Measurements from ENCODE around the gene CALN1.

DNA sequence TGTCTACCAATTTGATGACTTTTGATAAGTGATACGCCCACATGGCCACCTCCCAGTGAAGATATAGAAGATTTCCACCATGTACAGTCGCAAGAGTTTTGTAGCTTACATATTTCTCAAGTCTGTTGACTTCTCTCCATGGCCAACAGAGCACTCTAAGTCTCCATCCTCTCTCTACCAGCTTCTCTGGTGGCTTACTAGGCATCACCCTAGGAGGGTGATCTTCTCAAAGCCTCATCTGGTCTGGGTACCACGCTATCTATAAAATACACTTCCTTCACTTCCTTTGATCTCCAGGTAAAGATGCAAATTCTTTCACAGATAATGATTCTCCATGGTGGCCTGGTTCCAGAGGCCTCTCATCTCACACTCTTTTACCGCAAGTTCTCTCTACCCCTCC, 49.9 kb downstream of the CALN1 start:
- TF ChIP-seq, protein P1, sequence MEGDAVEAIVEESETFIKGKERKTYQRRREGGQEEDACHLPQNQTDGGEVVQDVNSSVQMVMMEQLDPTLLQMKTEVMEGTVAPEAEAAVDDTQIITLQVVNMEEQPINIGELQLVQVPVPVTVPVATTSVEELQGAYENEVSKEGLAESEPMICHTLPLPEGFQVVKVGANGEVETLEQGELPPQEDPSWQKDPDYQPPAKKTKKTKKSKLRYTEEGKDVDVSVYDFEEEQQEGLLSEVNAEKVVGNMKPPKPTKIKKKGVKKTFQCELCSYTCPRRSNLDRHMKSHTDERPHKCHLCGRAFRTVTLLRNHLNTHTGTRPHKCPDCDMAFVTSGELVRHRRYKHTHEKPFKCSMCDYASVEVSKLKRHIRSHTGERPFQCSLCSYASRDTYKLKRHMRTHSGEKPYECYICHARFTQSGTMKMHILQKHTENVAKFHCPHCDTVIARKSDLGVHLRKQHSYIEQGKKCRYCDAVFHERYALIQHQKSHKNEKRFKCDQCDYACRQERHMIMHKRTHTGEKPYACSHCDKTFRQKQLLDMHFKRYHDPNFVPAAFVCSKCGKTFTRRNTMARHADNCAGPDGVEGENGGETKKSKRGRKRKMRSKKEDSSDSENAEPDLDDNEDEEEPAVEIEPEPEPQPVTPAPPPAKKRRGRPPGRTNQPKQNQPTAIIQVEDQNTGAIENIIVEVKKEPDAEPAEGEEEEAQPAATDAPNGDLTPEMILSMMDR (IDR thresholded peaks at IDR 0.05; ENCODE audit: poor library complexity, severe bottlenecking): no peak
- no peak for TF ChIP-seq TAF1 (IDR thresholded peaks at IDR 0.05; ENCODE audit: low read depth)
- no peak for TF ChIP-seq POLR2AphosphoS5 (IDR thresholded peaks at IDR 0.05)
- TF ChIP-seq EZH2 (IDR thresholded peaks at IDR 0.05; ENCODE audit: borderline replicate concordance, insufficient read depth, low read length, poor library complexity, severe bottlenecking): no peak
- TF ChIP-seq, protein P2, sequence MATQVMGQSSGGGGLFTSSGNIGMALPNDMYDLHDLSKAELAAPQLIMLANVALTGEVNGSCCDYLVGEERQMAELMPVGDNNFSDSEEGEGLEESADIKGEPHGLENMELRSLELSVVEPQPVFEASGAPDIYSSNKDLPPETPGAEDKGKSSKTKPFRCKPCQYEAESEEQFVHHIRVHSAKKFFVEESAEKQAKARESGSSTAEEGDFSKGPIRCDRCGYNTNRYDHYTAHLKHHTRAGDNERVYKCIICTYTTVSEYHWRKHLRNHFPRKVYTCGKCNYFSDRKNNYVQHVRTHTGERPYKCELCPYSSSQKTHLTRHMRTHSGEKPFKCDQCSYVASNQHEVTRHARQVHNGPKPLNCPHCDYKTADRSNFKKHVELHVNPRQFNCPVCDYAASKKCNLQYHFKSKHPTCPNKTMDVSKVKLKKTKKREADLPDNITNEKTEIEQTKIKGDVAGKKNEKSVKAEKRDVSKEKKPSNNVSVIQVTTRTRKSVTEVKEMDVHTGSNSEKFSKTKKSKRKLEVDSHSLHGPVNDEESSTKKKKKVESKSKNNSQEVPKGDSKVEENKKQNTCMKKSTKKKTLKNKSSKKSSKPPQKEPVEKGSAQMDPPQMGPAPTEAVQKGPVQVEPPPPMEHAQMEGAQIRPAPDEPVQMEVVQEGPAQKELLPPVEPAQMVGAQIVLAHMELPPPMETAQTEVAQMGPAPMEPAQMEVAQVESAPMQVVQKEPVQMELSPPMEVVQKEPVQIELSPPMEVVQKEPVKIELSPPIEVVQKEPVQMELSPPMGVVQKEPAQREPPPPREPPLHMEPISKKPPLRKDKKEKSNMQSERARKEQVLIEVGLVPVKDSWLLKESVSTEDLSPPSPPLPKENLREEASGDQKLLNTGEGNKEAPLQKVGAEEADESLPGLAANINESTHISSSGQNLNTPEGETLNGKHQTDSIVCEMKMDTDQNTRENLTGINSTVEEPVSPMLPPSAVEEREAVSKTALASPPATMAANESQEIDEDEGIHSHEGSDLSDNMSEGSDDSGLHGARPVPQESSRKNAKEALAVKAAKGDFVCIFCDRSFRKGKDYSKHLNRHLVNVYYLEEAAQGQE (IDR thresholded peaks at IDR 0.05; ENCODE audit: borderline replicate concordance): no peak
- no peak for TF ChIP-seq MXI1 (conservative IDR thresholded peaks at IDR 0.05; ENCODE audit: poor library complexity, severe bottlenecking)
- TF ChIP-seq EP300 (conservative IDR thresholded peaks at IDR 0.05; ENCODE audit: poor library complexity, severe bottlenecking): no peak
- TF ChIP-seq SMC3 (conservative IDR thresholded peaks at IDR 0.05; ENCODE audit: poor library complexity): no peak

Data from neural cell (in vitro differentiated cells).